HL-60 (cell line): Measurements from ENCODE around the gene SFXN4.
"Not testable (repeated sequence)": the region's sequence is repeated elsewhere in the genome, so short reads cannot be mapped to it uniquely, and the experiment has no call there.

Source experiments
- DNase-seq, 2 experiments: peaks; one replicate each; pipeline ENCODE4 v3.0.0-alpha.2; 2010 to 2020; ENCODE audit warnings: low read depth in 1 of 2, low spot score in 1 of 2
- H3K27ac ChIP-seq: fragments of 250-450 bp; sonication (Bioruptor Pico); replicated peaks from 2 replicates; pipeline ENCODE4 v1.5.1; 2020; ENCODE audit warnings: mild to moderate bottlenecking, moderate library complexity
- H3K27me3 ChIP-seq: fragments of 250-450 bp; sonication (Bioruptor Pico); 2 replicates; pipeline ENCODE4 v1.5.1; 2021; ENCODE audit warnings: mild to moderate bottlenecking, moderate library complexity; ENCODE audit not compliant: insufficient read depth, poor library complexity, severe bottlenecking
- H3K4me3 ChIP-seq: replicated peaks from 2 replicates; pipeline ENCODE4 v1.5.1; 2011; ENCODE audit warnings: mild to moderate bottlenecking, control low read depth, low read length; ENCODE audit not compliant: insufficient read depth
- GABPA ChIP-seq: IDR thresholded peaks from 2 replicates; pipeline ENCODE4 v1.6.1; 2012; ENCODE audit warnings: low read depth
- POLR2AphosphoS5 ChIP-seq: IDR thresholded peaks from 2 replicates; pipeline ENCODE4 v1.6.1; 2012; ENCODE audit warnings: low read depth
- SPI1 ChIP-seq: IDR thresholded peaks from 2 replicates; pipeline ENCODE4 v1.6.1; 2012; ENCODE audit warnings: low read depth, mild to moderate bottlenecking, borderline replicate concordance
- TF ChIP-seq, protein P1 (sequence below): IDR thresholded peaks from 2 replicates; pipeline ENCODE4 v1.6.1; 2012; ENCODE audit warnings: low read depth; ENCODE audit not compliant: insufficient replicate concordance
- TF ChIP-seq, protein P2 (sequence below): IDR thresholded peaks from one replicate; pipeline ENCODE4 v1.5.1; 2011; ENCODE audit warnings: low read length, control low read depth, inconsistent platforms; ENCODE audit not compliant: insufficient read depth

Gene SFXN4

DNA sequence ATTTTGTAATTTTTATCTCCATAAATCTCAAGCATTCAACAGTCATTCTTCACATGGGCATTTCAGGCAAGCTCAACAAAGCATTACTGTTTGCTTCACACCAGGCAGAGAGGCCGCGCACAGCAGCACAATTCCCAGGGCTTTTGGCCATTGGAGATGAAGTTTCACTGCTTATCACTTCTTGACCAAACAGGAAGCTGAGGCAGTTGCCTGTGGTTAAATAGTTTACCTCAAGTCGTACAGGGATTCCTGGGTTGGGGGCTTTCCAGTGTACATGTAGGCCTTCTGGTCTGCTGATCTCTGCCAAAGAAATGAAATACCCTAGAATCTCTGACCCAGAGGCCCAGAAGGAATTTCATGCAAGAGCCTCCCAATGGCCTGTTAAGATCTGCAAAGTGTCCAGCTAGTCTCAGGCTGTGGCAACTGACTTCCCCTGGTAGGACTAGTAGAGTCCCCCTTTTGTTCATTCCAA is 24.3 kb upstream of the SFXN4 start:
- peak in 1 of 2 experiments; percentile 67 for DNase-seq
- TF ChIP-seq SPI1 (no peak), GABPA (no peak), POLR2AphosphoS5 (no peak)
- TF ChIP-seq, protein P1, sequence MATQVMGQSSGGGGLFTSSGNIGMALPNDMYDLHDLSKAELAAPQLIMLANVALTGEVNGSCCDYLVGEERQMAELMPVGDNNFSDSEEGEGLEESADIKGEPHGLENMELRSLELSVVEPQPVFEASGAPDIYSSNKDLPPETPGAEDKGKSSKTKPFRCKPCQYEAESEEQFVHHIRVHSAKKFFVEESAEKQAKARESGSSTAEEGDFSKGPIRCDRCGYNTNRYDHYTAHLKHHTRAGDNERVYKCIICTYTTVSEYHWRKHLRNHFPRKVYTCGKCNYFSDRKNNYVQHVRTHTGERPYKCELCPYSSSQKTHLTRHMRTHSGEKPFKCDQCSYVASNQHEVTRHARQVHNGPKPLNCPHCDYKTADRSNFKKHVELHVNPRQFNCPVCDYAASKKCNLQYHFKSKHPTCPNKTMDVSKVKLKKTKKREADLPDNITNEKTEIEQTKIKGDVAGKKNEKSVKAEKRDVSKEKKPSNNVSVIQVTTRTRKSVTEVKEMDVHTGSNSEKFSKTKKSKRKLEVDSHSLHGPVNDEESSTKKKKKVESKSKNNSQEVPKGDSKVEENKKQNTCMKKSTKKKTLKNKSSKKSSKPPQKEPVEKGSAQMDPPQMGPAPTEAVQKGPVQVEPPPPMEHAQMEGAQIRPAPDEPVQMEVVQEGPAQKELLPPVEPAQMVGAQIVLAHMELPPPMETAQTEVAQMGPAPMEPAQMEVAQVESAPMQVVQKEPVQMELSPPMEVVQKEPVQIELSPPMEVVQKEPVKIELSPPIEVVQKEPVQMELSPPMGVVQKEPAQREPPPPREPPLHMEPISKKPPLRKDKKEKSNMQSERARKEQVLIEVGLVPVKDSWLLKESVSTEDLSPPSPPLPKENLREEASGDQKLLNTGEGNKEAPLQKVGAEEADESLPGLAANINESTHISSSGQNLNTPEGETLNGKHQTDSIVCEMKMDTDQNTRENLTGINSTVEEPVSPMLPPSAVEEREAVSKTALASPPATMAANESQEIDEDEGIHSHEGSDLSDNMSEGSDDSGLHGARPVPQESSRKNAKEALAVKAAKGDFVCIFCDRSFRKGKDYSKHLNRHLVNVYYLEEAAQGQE: no peak
- TF ChIP-seq, protein P2, sequence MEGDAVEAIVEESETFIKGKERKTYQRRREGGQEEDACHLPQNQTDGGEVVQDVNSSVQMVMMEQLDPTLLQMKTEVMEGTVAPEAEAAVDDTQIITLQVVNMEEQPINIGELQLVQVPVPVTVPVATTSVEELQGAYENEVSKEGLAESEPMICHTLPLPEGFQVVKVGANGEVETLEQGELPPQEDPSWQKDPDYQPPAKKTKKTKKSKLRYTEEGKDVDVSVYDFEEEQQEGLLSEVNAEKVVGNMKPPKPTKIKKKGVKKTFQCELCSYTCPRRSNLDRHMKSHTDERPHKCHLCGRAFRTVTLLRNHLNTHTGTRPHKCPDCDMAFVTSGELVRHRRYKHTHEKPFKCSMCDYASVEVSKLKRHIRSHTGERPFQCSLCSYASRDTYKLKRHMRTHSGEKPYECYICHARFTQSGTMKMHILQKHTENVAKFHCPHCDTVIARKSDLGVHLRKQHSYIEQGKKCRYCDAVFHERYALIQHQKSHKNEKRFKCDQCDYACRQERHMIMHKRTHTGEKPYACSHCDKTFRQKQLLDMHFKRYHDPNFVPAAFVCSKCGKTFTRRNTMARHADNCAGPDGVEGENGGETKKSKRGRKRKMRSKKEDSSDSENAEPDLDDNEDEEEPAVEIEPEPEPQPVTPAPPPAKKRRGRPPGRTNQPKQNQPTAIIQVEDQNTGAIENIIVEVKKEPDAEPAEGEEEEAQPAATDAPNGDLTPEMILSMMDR: no peak
- H3K4me3 ChIP-seq: no peak overlapping the region
- no peaks in the 10 kb centered on the region for H3K27me3 ChIP-seq
- H3K27ac ChIP-seq: peak overlapping the region; percentile 0; the same call in 1 of the 2 replicates

DNA sequence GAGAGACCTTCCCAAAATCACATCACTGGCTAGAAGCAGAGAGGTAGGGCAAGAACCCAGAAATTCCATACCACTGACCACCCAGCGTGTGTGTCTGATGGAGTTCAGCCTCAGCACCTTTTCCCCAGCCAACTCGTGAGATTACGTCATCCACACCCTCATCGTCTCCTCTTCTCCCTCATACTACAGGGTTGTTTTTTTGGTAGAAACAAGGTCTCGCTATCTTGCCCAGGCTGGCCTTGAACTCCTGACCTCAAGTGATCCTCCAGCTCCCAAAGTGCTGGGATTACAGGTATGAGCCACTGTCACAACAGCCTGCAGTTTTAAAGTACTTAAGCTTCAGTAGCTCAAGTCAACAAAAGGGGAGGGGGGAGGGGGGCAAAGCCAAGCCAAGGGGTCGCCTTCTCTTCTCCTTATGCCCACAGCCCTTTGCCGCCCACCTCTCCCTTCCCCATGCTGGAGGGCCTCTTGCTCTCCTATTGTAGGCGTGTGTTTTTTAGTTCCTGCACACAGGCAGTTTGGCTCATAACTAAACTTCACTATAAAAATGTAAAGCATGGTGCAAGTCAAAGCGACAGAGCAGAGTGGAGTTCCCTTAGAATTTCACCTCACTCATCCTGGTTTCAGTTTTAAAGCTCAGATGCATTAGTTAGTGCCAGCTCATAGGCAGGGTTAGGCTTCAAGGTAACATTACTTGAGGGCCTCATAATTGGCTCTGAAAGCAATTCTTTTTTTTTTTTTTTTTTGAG is 18.3 kb upstream of the SFXN4 start:
- TF ChIP-seq, protein P1: no peak
- TF ChIP-seq GABPA (no peak), POLR2AphosphoS5 (no peak), SPI1 (no peak)
- TF ChIP-seq, protein P2: no peak
- no peaks in the 10 kb centered on the region for H3K27me3 ChIP-seq
- no peak for DNase-seq

DNA sequence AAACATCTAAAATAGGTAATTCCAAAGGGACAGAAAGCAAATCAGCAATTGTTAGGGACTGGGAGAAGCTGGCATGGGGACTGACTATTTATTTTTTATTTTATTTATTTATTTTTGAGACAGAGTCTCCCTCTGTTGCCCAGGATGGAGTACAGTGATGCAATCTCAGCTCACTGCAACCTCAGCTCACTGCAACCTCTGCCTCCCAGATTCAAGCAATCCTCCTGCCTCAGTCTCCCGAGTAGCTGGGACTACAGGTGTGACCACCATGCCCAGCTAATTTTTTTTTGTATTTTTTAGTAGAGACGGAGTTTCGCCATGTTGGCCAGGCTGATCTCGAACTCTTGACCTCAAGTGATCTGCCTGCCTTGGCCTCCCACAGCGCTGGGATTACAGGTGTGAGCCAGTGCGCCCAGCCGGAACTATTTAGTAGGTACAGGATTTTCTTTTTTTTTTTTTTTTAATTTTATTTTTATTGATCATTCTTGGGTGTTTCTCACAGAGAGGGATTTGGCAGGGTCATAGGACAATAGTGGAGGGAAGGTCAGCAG is 15.4 kb upstream of the SFXN4 start:
- not testable (repeated sequence) for H3K27ac ChIP-seq, H3K4me3 ChIP-seq, H3K27me3 ChIP-seq, DNase-seq

More for the DNA sequence above, 18.3 kb upstream of the SFXN4 start:
- no peak overlapping the region for H3K4me3 ChIP-seq
- no peak overlapping the region for H3K27ac ChIP-seq

DNA sequence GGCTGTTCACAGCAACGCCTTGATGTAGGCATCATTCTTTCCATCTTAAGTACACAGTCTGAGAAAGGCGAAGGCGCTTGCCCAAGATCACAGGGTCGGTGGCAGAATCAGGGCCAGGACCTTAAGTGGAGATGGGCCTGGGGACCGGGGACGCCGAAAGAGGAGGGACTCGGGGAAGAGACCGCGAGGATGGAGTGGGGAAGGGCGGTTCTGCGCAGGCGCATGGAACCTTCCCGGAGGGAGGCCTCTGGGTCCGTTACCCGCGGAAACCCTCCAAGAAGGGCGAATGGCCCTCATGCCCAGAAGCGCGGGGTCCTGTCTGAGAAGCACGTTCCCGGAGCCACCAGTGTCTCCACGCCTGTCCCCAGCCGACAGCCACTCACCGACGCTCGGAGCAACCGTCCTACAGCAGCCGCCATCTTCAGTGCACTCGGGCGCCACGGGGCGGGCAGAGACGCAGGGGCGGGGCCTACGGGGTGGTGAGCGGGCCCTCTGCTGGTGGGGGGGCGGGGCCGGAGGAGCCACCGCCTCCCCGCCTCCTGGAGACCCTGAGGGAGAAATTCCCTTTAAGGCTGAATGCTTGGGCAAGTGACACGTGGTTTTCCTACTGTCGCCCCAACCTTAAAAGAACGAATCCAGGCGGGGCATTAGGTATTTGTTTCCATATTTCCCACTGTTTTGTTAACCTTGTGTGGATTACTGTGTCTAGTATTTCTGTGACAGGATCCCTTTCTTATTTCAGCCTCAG is 13.0 kb upstream of the SFXN4 start, which contains the start of gene PRDX3:
Gene PRDX3 (minus strand): TSS at position 441 of the 748 bp plus-strand sequence. CDS start 22 bp downstream, at position 419.
- TF ChIP-seq SPI1 (no peak), POLR2AphosphoS5 (peak; percentile 94), GABPA (peak; percentile 33; the same call in 1 of the 2 replicates)
- TF ChIP-seq, protein P1: peak; percentile 73
- TF ChIP-seq, protein P2: no peak
- H3K4me3 ChIP-seq: peak within 1 kb of the TSS; percentile 72
- DNase-seq: peak; percentile 86 to 92
- H3K27ac ChIP-seq: peak within 1 kb of the TSS; percentile 98
- H3K27me3 ChIP-seq: no peaks in the 10 kb centered on the region
